ENCODE measurements around the gene STOML1.

DNA sequence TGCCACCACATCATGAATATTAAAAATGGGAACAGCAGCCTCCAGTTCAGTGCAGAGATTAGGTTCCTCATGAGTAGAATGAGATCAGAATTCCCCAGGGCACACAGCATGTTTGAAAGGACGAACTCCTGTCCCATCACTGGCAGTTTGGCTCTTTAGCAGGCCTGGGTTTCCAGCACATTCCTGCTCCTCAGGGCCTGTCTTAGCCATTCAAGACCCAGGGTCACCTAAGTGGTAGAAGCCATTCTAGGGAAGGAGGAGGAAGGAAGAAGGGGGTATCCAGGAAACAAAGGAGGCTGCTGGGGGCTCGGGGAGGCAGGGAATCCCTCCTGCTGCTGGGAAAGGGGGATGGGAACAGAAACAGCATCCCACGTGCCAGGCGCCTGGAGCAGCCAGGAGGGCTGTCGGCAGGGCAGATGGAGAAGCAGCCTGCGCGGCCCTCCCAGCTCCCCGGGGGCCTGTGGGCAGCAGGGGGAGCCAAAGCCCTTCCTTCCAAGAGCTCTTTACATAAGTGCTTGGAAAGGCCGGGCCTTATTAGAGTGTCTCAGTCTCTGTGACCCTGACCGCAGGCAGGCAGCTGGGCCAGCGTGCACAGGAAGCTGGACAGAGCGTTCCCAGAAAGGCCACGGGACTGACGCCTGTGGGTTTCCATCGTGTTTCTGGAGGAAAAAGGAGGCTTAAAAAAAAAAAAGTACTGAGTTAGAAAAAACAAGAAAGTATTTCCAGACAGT is 41.1 kb downstream of the STOML1 start:
- TF ChIP-seq, protein P1, sequence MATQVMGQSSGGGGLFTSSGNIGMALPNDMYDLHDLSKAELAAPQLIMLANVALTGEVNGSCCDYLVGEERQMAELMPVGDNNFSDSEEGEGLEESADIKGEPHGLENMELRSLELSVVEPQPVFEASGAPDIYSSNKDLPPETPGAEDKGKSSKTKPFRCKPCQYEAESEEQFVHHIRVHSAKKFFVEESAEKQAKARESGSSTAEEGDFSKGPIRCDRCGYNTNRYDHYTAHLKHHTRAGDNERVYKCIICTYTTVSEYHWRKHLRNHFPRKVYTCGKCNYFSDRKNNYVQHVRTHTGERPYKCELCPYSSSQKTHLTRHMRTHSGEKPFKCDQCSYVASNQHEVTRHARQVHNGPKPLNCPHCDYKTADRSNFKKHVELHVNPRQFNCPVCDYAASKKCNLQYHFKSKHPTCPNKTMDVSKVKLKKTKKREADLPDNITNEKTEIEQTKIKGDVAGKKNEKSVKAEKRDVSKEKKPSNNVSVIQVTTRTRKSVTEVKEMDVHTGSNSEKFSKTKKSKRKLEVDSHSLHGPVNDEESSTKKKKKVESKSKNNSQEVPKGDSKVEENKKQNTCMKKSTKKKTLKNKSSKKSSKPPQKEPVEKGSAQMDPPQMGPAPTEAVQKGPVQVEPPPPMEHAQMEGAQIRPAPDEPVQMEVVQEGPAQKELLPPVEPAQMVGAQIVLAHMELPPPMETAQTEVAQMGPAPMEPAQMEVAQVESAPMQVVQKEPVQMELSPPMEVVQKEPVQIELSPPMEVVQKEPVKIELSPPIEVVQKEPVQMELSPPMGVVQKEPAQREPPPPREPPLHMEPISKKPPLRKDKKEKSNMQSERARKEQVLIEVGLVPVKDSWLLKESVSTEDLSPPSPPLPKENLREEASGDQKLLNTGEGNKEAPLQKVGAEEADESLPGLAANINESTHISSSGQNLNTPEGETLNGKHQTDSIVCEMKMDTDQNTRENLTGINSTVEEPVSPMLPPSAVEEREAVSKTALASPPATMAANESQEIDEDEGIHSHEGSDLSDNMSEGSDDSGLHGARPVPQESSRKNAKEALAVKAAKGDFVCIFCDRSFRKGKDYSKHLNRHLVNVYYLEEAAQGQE (IDR thresholded peaks at IDR 0.05; ENCODE audit: insufficient read depth in 1 of 2, low read depth in 2 of 2, low read length in 2 of 2), result peak; percentile 69 to 80
- TF ChIP-seq POLR2AphosphoS5 (IDR thresholded peaks at IDR 0.05; ENCODE audit: low read depth, low read length) (no peak), SIN3A (IDR thresholded peaks at IDR 0.05; ENCODE audit: borderline replicate concordance, insufficient read depth, low read length) (no peak), FOXP2 (optimal IDR thresholded peaks at IDR 0.05; ENCODE audit: borderline replicate concordance, extremely low read depth, extremely low read length, insufficient read depth) (no peak), TAF1 (IDR thresholded peaks at IDR 0.05; ENCODE audit: borderline replicate concordance, insufficient read depth, low read length) (no peak)

Measured in PFSK-1 (cell line).